OCI-LY3 (cell line): Measurements from ENCODE around the gene SPTBN4.

Experiments
- EZH2phosphoT487 ChIP-seq: fragments of 200-600 bp; shearing (Covaris generic); IDR thresholded peaks from 2 replicates; pipeline ENCODE4 v1.6.1; 2018; ENCODE audit warnings: antibody characterized with exemption, mixed run types, low read depth
- TF ChIP-seq, protein P1 (sequence below): fragments of 200-600, 300-600 bp; sonication (generic); IDR thresholded peaks from 2 replicates; pipeline ENCODE4 v1.5.1; 2014; ENCODE audit warnings: antibody characterized with exemption, low read length, low read depth

DNA sequence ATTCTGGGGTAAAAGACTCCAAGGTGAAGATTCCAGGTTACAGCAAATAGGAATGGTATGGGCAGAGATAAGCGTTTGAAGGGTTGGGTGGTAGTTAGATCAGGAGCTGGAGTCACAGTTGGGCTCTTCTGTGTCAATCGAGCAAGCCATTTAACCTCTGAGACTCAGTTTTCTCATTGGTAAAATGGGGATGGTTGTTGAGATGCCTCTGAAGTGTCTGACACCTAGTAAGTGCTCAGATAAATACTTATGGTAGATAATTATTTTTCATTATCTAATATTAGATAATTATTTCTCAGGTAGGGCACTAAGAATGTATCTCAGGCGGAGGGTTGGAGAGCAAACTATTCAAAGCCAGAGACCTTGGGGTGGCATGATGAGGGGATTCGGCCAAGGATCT lies 142.2 kb downstream of the SPTBN4 start:
- TF ChIP-seq, protein P1, sequence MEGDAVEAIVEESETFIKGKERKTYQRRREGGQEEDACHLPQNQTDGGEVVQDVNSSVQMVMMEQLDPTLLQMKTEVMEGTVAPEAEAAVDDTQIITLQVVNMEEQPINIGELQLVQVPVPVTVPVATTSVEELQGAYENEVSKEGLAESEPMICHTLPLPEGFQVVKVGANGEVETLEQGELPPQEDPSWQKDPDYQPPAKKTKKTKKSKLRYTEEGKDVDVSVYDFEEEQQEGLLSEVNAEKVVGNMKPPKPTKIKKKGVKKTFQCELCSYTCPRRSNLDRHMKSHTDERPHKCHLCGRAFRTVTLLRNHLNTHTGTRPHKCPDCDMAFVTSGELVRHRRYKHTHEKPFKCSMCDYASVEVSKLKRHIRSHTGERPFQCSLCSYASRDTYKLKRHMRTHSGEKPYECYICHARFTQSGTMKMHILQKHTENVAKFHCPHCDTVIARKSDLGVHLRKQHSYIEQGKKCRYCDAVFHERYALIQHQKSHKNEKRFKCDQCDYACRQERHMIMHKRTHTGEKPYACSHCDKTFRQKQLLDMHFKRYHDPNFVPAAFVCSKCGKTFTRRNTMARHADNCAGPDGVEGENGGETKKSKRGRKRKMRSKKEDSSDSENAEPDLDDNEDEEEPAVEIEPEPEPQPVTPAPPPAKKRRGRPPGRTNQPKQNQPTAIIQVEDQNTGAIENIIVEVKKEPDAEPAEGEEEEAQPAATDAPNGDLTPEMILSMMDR = no peak
- no peak for TF ChIP-seq EZH2phosphoT487
